ENCODE data around the gene RNF38. TPM values are rescaled to one million over a fixed set of nuclear protein-coding genes. Genes with fewer than 3 reads are reported as not detected.

RNF38 gene
- polyA plus RNA-seq, 3 donors = 11.3 to 33.2 (median 13.6) TPM

GRCh38 chr9:36445800-36446361 is 45.8 kb upstream of the RNF38 start:
- peak overlapping the region in 1 of 7 donors; percentile 7 for H3K27ac Mint-ChIP-seq
- H3K4me1 ChIP-seq (ENCODE audit: control insufficient read depth in 1 of 2, insufficient read depth in 2 of 2, low read length in 2 of 2) = no peaks in the 10 kb centered on the region
- no peaks in the 10 kb centered on the region for H3K9me3 ChIP-seq (replicated peaks in 1 of 2; ENCODE audit: control insufficient read depth in 1 of 2, insufficient read depth in 1 of 2, low read length in 2 of 2)

DNA sequence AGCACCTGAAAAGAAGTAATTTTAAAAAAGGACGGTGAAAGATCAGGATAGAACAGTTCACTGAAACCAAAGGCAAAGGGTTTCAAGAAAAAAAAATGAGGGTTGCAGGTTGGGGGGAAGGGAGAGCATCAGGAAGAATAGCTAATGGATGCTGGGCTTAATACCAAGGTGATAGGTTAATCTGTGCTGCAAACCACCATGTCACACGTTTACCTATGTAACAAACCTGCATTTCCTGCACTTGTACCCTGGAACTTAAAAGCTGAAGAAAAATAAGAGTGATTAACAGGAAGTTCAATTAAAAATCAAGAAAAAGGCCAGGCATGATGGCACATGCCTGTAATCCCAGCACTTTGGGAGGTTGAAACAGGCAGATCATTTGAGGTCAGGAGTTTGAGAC is 44.1 kb upstream of the RNF38 start:
- H3K27ac ChIP-seq (ENCODE audit: low read depth in 1 of 2, low read length in 2 of 2) = no peak overlapping the region
- intact Hi-C loops (cut with micrococcal nuclease) = no loop called here
- H3K9me3 ChIP-seq (replicated peaks in 1 of 2; ENCODE audit: control insufficient read depth in 1 of 2, insufficient read depth in 1 of 2, low read length in 2 of 2) = no peaks in the 10 kb centered on the region
- TF ChIP-seq, protein P1, sequence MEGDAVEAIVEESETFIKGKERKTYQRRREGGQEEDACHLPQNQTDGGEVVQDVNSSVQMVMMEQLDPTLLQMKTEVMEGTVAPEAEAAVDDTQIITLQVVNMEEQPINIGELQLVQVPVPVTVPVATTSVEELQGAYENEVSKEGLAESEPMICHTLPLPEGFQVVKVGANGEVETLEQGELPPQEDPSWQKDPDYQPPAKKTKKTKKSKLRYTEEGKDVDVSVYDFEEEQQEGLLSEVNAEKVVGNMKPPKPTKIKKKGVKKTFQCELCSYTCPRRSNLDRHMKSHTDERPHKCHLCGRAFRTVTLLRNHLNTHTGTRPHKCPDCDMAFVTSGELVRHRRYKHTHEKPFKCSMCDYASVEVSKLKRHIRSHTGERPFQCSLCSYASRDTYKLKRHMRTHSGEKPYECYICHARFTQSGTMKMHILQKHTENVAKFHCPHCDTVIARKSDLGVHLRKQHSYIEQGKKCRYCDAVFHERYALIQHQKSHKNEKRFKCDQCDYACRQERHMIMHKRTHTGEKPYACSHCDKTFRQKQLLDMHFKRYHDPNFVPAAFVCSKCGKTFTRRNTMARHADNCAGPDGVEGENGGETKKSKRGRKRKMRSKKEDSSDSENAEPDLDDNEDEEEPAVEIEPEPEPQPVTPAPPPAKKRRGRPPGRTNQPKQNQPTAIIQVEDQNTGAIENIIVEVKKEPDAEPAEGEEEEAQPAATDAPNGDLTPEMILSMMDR (IDR thresholded peaks at IDR 0.05) = no peak
- H3K36me3 Mint-ChIP-seq = peaks cover 5 to 13% of the 10 kb centered on the region in 2 donors
- H3K36me3 ChIP-seq (replicated peaks in 1 of 2; ENCODE audit: control insufficient read depth in 1 of 2, insufficient read depth in 2 of 2, low read length in 2 of 2) = peaks cover 0 to 7% of the 10 kb centered on the region in 2 donors
- H3K27ac Mint-ChIP-seq = peak overlapping the region in 1 of 7 donors; percentile 19
- no peak overlapping the region for H3K4me3 ChIP-seq (replicated peaks in 1 of 3; ENCODE audit: low read depth in 2 of 3, low read length in 3 of 3)
- no peak overlapping the region for H3K4me3 Mint-ChIP-seq
- H3K79me2 ChIP-seq (ENCODE audit: insufficient read depth, low read length) = peaks cover 35% of the 10 kb centered on the region
- peaks cover 4% of the 10 kb centered on the region for H3K4me1 Mint-ChIP-seq
- H3K9me3 Mint-ChIP-seq = peaks cover 0 to 2% (median 0%) of the 10 kb centered on the region in 7 donors
- no peak for DNase-seq
- H3K4me2 ChIP-seq (replicated peaks; ENCODE audit: extremely low read depth, low read length, poor library complexity, severe bottlenecking) = no peak overlapping the region
- WGBS (ENCODE audit: insufficient coverage) = 100% methylated on average over 1 of the region's 2 CpGs
- no peaks in the 10 kb centered on the region for H3K4me1 ChIP-seq (ENCODE audit: control insufficient read depth in 1 of 2, insufficient read depth in 2 of 2, low read length in 2 of 2)
- peaks cover 0 to 5% (median 1%) of the 10 kb centered on the region in 3 donors for H3K27me3 Mint-ChIP-seq (ENCODE audit: low read depth in 3 of 3)
- H3K27me3 ChIP-seq (ENCODE audit: control insufficient read depth in 2 of 2, insufficient read depth in 2 of 2, low read length in 2 of 2) = no peaks in the 10 kb centered on the region
- H2AFZ ChIP-seq (ENCODE audit: insufficient read depth, low read depth, low read length, poor library complexity, severe bottlenecking) = no peak overlapping the region
- no peak overlapping the region for H3K9ac ChIP-seq (ENCODE audit: insufficient read depth, low read length, poor library complexity, severe bottlenecking)
- H4K20me1 ChIP-seq (ENCODE audit: insufficient read depth, low read length) = peaks cover 95% of the 10 kb centered on the region

More at GRCh38 chr9:36445800-36446361, 45.8 kb upstream of the RNF38 start:
- Histone ChIP-seq H3K36me3 (replicated peaks in 1 of 2; ENCODE audit: control insufficient read depth in 1 of 2, insufficient read depth in 2 of 2, low read length in 2 of 2) (peaks cover 0 to 7% of the 10 kb centered on the region in 2 donors), H3K27me3 (ENCODE audit: control insufficient read depth in 2 of 2, insufficient read depth in 2 of 2, low read length in 2 of 2) (no peaks in the 10 kb centered on the region), H2AFZ (ENCODE audit: insufficient read depth, low read depth, low read length, poor library complexity, severe bottlenecking) (no peak overlapping the region), H4K20me1 (ENCODE audit: insufficient read depth, low read length) (peaks cover 95% of the 10 kb centered on the region), H3K27ac (ENCODE audit: low read depth in 1 of 2, low read length in 2 of 2) (no peak overlapping the region), H3K4me3 (replicated peaks in 1 of 3; ENCODE audit: low read depth in 2 of 3, low read length in 3 of 3) (no peak overlapping the region), H3K79me2 (ENCODE audit: insufficient read depth, low read length) (peaks cover 31% of the 10 kb centered on the region), H3K9ac (ENCODE audit: insufficient read depth, low read length, poor library complexity, severe bottlenecking) (no peak overlapping the region), H3K4me2 (replicated peaks; ENCODE audit: extremely low read depth, low read length, poor library complexity, severe bottlenecking) (no peak overlapping the region)
- peaks cover 5 to 9% of the 10 kb centered on the region in 2 donors for H3K36me3 Mint-ChIP-seq
- DNase-seq = no peak
- peaks cover 0 to 5% (median 1%) of the 10 kb centered on the region in 3 donors for H3K27me3 Mint-ChIP-seq (ENCODE audit: low read depth in 3 of 3)
- TF ChIP-seq, protein P1 (IDR thresholded peaks at IDR 0.05) = no peak
- WGBS (ENCODE audit: insufficient coverage) = 97% methylated on average over 4 of the region's 5 CpGs
- no peak overlapping the region for H3K4me3 Mint-ChIP-seq
- peaks cover 0 to 2% (median 0%) of the 10 kb centered on the region in 7 donors for H3K9me3 Mint-ChIP-seq
- intact Hi-C loops (cut with micrococcal nuclease) = no loop called here
- peaks cover 8% of the 10 kb centered on the region for H3K4me1 Mint-ChIP-seq

Measured in CD14-positive monocyte (primary cell).